ENCODE results near the gene MAP4K2.
"Not testable (repeated sequence)": the region's sequence is repeated elsewhere in the genome, so short reads cannot be mapped to it uniquely, and the experiment has no call there.

The MAP4K2 gene

GRCh38 chr11:64803158-64803845, at the start of gene MAP4K2:
Gene MAP4K2, minus strand, starts transcription at chr11:64803214. Its CDS starts 65 bp downstream, at chr11:64803149.
- DNase-seq (ENCODE audit: low read depth in 2 of 2), result peak; percentile 60 to 63

- DNase-seq (ENCODE audit: low read depth in 2 of 2), result no peak
Measured at GRCh38 chr11:64851831-64852351, 48.9 kb upstream of the MAP4K2 start.

- no peak for DNase-seq (ENCODE audit: low read depth in 2 of 2)
Measured at GRCh38 chr11:64850979-64851567, 48.1 kb upstream of the MAP4K2 start.

- no peak for DNase-seq (ENCODE audit: low read depth in 2 of 2)
Measured at GRCh38 chr11:64849598-64850356, 46.8 kb upstream of the MAP4K2 start.

- DNase-seq (ENCODE audit: low read depth in 2 of 2), result no peak
Measured at GRCh38 chr11:64848826-64849597, 46.0 kb upstream of the MAP4K2 start.

- DNase-seq (ENCODE audit: low read depth in 2 of 2), result no peak
Measured at GRCh38 chr11:64848214-64848825, 45.3 kb upstream of the MAP4K2 start.

- DNase-seq (ENCODE audit: low read depth in 2 of 2), result peak; percentile 74 to 78
Measured at GRCh38 chr11:64846998-64847666, 44.1 kb upstream of the MAP4K2 start.

GRCh38 chr11:64845776-64846129, 42.7 kb upstream of the MAP4K2 start:
- not testable (repeated sequence) for DNase-seq (ENCODE audit: low read depth in 2 of 2)

GRCh38 chr11:64845129-64845775, 42.2 kb upstream of the MAP4K2 start:
- no peak for DNase-seq (ENCODE audit: low read depth in 2 of 2)

GRCh38 chr11:64844330-64845128, 41.5 kb upstream of the MAP4K2 start, which contains the start of gene CDC42BPG:
Gene CDC42BPG, minus strand, starts transcription at chr11:64844653. Its CDS starts 84 bp downstream, at chr11:64844569.
- peak in 1 of 2 experiments; percentile 17 for DNase-seq (ENCODE audit: low read depth in 2 of 2)

- no peak for DNase-seq (ENCODE audit: low read depth in 2 of 2)
Measured at GRCh38 chr11:64843686-64844329, 40.8 kb upstream of the MAP4K2 start.

- no peak for DNase-seq (ENCODE audit: low read depth in 2 of 2)
Measured at GRCh38 chr11:64842851-64843685, 40.1 kb upstream of the MAP4K2 start.

GRCh38 chr11:64842366-64842759, 39.3 kb upstream of the MAP4K2 start:
- no peak for DNase-seq (ENCODE audit: low read depth in 2 of 2)

GRCh38 chr11:64841592-64842365, 38.8 kb upstream of the MAP4K2 start:
- DNase-seq (ENCODE audit: low read depth in 2 of 2), result no peak

- DNase-seq (ENCODE audit: low read depth in 2 of 2), result no peak
Measured at GRCh38 chr11:64839887-64840782, 37.1 kb upstream of the MAP4K2 start.

GRCh38 chr11:64839335-64839734, 36.3 kb upstream of the MAP4K2 start:
- no peak for DNase-seq (ENCODE audit: low read depth in 2 of 2)

All from fibroblast of skin of left quadriceps (primary cell).